SU-DHL-6 (cell line): ENCODE data around the gene TAS2R30.
"Not testable (repeated sequence)": the region's sequence is repeated elsewhere in the genome, so short reads cannot be mapped to it uniquely, and the experiment has no call there.

Experiments
- H2AFZ ChIP-seq: fragments of 200-600 bp; sonication (generic); 2 replicates; pipeline ENCODE4 v1.6.1; 2014; ENCODE audit warnings: low read depth, mild to moderate bottlenecking, moderate library complexity, mixed read lengths, antibody characterized with exemption, low read length; ENCODE audit not compliant: severe bottlenecking
- H3F3A ChIP-seq: fragments of 200-600 bp; shearing (Covaris generic); 2 replicates; pipeline ENCODE4 v1.6.0; 2016; ENCODE audit warnings: antibody characterized with exemption, mild to moderate bottlenecking; ENCODE audit not compliant: insufficient read depth
- H3K27ac ChIP-seq: fragments of 200-600 bp; sonication (generic); 2 replicates; pipeline ENCODE4 v1.5.1; 2016; ENCODE audit warnings: low read depth, mild to moderate bottlenecking, low read length, moderate library complexity, mixed read lengths
- H3K27me3 ChIP-seq: fragments of 200-600 bp; sonication (generic), shearing (Covaris generic); 2 replicates; pipeline ENCODE4 v1.6.0; 2014; ENCODE audit warnings: mild to moderate bottlenecking, low read length
- H3K36me3 ChIP-seq: fragments of 200-600 bp; sonication (generic); 2 replicates; pipeline ENCODE4 v1.6.1; 2014; ENCODE audit warnings: mild to moderate bottlenecking, low read length, mixed read lengths
- H3K4me2 ChIP-seq: fragments of 300-600, 200-600 bp; shearing (Covaris generic), sonication (generic); 2 replicates; pipeline ENCODE4 v1.6.0; 2014; ENCODE audit warnings: low read length, low read depth, mild to moderate bottlenecking; ENCODE audit not compliant: poor library complexity, severe bottlenecking
- H3K4me3 ChIP-seq: fragments of 200-600 bp; sonication (generic); 2 replicates; pipeline ENCODE4 v1.5.1; 2014; ENCODE audit warnings: antibody characterized with exemption, low read length, mild to moderate bottlenecking, mixed read lengths; ENCODE audit not compliant: insufficient read depth, poor library complexity, severe bottlenecking
- H3K79me2 ChIP-seq: fragments of 200-600 bp; sonication (generic); 2 replicates; pipeline ENCODE4 v1.6.1; 2014; ENCODE audit warnings: mild to moderate bottlenecking, low read length, moderate library complexity; ENCODE audit not compliant: insufficient read depth
- H3K9ac ChIP-seq: fragments of 200-600 bp; sonication (generic); 2 replicates; pipeline ENCODE4 v1.7.0; 2014; ENCODE audit warnings: mild to moderate bottlenecking, low read length
- H3K9me2 ChIP-seq: fragments of 200-600 bp; sonication (generic); replicated peaks from 2 replicates; pipeline ENCODE4 v1.6.1; 2014; ENCODE audit warnings: low read length; ENCODE audit not compliant: insufficient read depth
- H3K9me3 ChIP-seq: fragments of 200-600 bp; sonication (generic); 2 replicates; pipeline ENCODE4 v1.6.1; 2014; ENCODE audit warnings: low read length, mixed read lengths; ENCODE audit not compliant: insufficient read depth
- H4K20me1 ChIP-seq: fragments of 200-600 bp; sonication (generic); 2 replicates; pipeline ENCODE4 v1.6.1; 2014; ENCODE audit warnings: low read depth, mild to moderate bottlenecking, antibody characterized with exemption, low read length, moderate library complexity, mixed read lengths
- CTCF ChIP-seq: fragments of 200-600 bp; sonication (generic); IDR thresholded peaks from one replicate; pipeline ENCODE4 v1.5.1; 2017; ENCODE audit warnings: antibody characterized with exemption, mild to moderate bottlenecking, low read length, moderate library complexity; ENCODE audit not compliant: insufficient read depth, poor library complexity, severe bottlenecking
- EZH2phosphoT487 ChIP-seq: fragments of 200-600 bp; sonication (generic), shearing (Covaris generic); conservative IDR thresholded peaks from 2 replicates; pipeline ENCODE4 v1.6.1; 2018; ENCODE audit warnings: mild to moderate bottlenecking, antibody characterized with exemption, low read length, moderate library complexity, mixed read lengths

Gene TAS2R30

GRCh38 chr12:11105546-11105945 lies 28.9 kb downstream of the TAS2R30 start:
- H3K79me2 ChIP-seq, result 0 out of 2 replicates have a peak, but pooled peaks cover 13% of the 10 kb centered on the region
- no peak overlapping the region for H3K4me3 ChIP-seq
- H3K36me3 ChIP-seq, result no peaks in the 10 kb centered on the region
- H3F3A ChIP-seq, result no peaks in the 10 kb centered on the region
- H3K9ac ChIP-seq, result no peak overlapping the region
- H2AFZ ChIP-seq, result no peak overlapping the region
- H4K20me1 ChIP-seq, result no peaks in the 10 kb centered on the region
- H3K9me2 ChIP-seq, result no peaks in the 10 kb centered on the region
- no peak overlapping the region for H3K4me2 ChIP-seq
- no peak for TF ChIP-seq CTCF
- no peak for TF ChIP-seq EZH2phosphoT487
- no peaks in the 10 kb centered on the region for H3K27me3 ChIP-seq
- no peaks in the 10 kb centered on the region for H3K9me3 ChIP-seq
- H3K27ac ChIP-seq, result no peak overlapping the region

GRCh38 chr12:11094910-11095309 lies 39.5 kb downstream of the TAS2R30 start:
- not testable (repeated sequence) for H3F3A ChIP-seq, H3K36me3 ChIP-seq, H4K20me1 ChIP-seq, H3K9ac ChIP-seq, H3K4me3 ChIP-seq, H3K9me2 ChIP-seq, H3K79me2 ChIP-seq, H3K4me2 ChIP-seq, H3K27ac ChIP-seq, H3K27me3 ChIP-seq, H2AFZ ChIP-seq, H3K9me3 ChIP-seq

- H3K27ac ChIP-seq, result no peak within 1 kb of the TSS
- no peaks in the 10 kb centered on the region for H3K9me3 ChIP-seq
- H3K36me3 ChIP-seq, result no peaks in the 10 kb centered on the region
These were observed 42.3 kb downstream of the TAS2R30 start, which contains the start of gene TAS2R43 for GRCh38 chr12:11092128-11092527. Gene TAS2R43, minus strand, starts transcription at chr12:11092313. Its CDS starts 84 bp downstream, at chr12:11092229.

GRCh38 chr12:11089246-11089645 lies 45.2 kb downstream of the TAS2R30 start:
- Histone ChIP-seq H3K4me3 (no peak overlapping the region), H3K79me2 (no peaks in the 10 kb centered on the region)
- TF ChIP-seq CTCF (no peak), EZH2phosphoT487 (no peak)

More at GRCh38 chr12:11092128-11092527, 42.3 kb downstream of the TAS2R30 start, which contains the start of gene TAS2R43:
- Histone ChIP-seq H3F3A (no peaks in the 10 kb centered on the region), H3K79me2 (no peaks in the 10 kb centered on the region), H3K9me2 (no peaks in the 10 kb centered on the region), H3K4me3 (no peak within 1 kb of the TSS), H4K20me1 (no peaks in the 10 kb centered on the region), H3K4me2 (no peak within 1 kb of the TSS), H3K9ac (no peak within 1 kb of the TSS), H3K27me3 (no peaks in the 10 kb centered on the region), H2AFZ (no peak within 1 kb of the TSS)
- TF ChIP-seq EZH2phosphoT487, result no peak
- no peak for TF ChIP-seq CTCF

More at GRCh38 chr12:11089246-11089645, 45.2 kb downstream of the TAS2R30 start:
- Histone ChIP-seq H3K4me2 (no peak overlapping the region), H3K9me2 (no peaks in the 10 kb centered on the region), H2AFZ (no peak overlapping the region), H3K27me3 (no peaks in the 10 kb centered on the region), H4K20me1 (no peaks in the 10 kb centered on the region), H3K9ac (no peak overlapping the region), H3K36me3 (no peaks in the 10 kb centered on the region), H3K9me3 (no peaks in the 10 kb centered on the region), H3K27ac (no peak overlapping the region), H3F3A (no peaks in the 10 kb centered on the region)
